Karpas-422 (cell line): ENCODE measurements around the gene FMO2. TPM values are rescaled to one million over a fixed set of nuclear protein-coding genes. Genes with fewer than 3 reads are reported as not detected.
A peak's percentile ranks its signal among the peaks of the same experiment; 100 is the strongest.

Source experiments
- DNase-seq: peaks from one replicate; pipeline ENCODE4 v3.0.0-alpha.2; 2015
- H2AFZ ChIP-seq: fragments of 200-600 bp; sonication (generic); 2 replicates; pipeline ENCODE4 v1.6.1; 2014; ENCODE audit warnings: antibody characterized with exemption, low read length, mixed read lengths
- H3K27ac ChIP-seq: fragments of 200-600 bp; sonication (generic); 2 replicates; pipeline ENCODE4 v1.5.1; 2014; ENCODE audit warnings: mild to moderate bottlenecking, low read length, moderate library complexity
- H3K27me3 ChIP-seq: fragments of 200-600 bp; sonication (generic); 2 replicates; pipeline ENCODE4 v1.6.1; 2014; ENCODE audit warnings: low read length, mixed read lengths
- H3K36me3 ChIP-seq: fragments of 200-600 bp; sonication (generic); 2 replicates; pipeline ENCODE4 v1.6.1; 2014; ENCODE audit warnings: low read length, mixed read lengths; ENCODE audit not compliant: insufficient read depth
- H3K4me1 ChIP-seq: fragments of 200-600 bp; sonication (generic); 2 replicates; pipeline ENCODE4 v1.6.1; 2014; ENCODE audit warnings: mild to moderate bottlenecking, low read length, mixed read lengths
- H3K4me2 ChIP-seq: fragments of 200-600 bp; sonication (generic); 2 replicates; pipeline ENCODE4 v1.6.1; 2014; ENCODE audit warnings: low read length, low read depth, mild to moderate bottlenecking; ENCODE audit not compliant: poor library complexity, severe bottlenecking
- H3K4me3 ChIP-seq: fragments of 200-600 bp; sonication (generic); 2 replicates; pipeline ENCODE4 v1.5.1; 2014; ENCODE audit warnings: mild to moderate bottlenecking, antibody characterized with exemption, low read length, mixed read lengths
- H3K79me2 ChIP-seq: fragments of 200-600 bp; sonication (generic); 2 replicates; pipeline ENCODE4 v1.6.1; 2014; ENCODE audit warnings: mild to moderate bottlenecking, low read length, mixed read lengths
- H3K9ac ChIP-seq: fragments of 200-600 bp; sonication (generic); 2 replicates; pipeline ENCODE4 v1.6.0; 2014; ENCODE audit warnings: low read length
- H3K9me2 ChIP-seq: fragments of 200-600 bp; sonication (generic), shearing (Covaris generic); replicated peaks from 2 replicates; pipeline ENCODE4 v1.6.0; 2014; ENCODE audit warnings: mild to moderate bottlenecking, low read length, moderate library complexity; ENCODE audit not compliant: insufficient read depth
- H3K9me3 ChIP-seq: fragments of 300-700, 200-600 bp; sonication (generic); 2 replicates; pipeline ENCODE4 v1.6.1; 2014; ENCODE audit warnings: low read length, mixed read lengths
- H4K20me1 ChIP-seq: fragments of 200-600 bp; sonication (generic); 2 replicates; pipeline ENCODE4 v1.6.1; 2014; ENCODE audit warnings: mild to moderate bottlenecking, antibody characterized with exemption, low read length, low read depth; ENCODE audit not compliant: insufficient read depth
- total RNA-seq: library from RNA; depleted of rRNA; stranded (reverse); fragments of >200 nt; shearing (Covaris generic); gene quantifications from 2 replicates; pipeline ENCODE4 v1.2.3, GENCODE V29; 2014; ENCODE audit warnings: low replicate concordance

The FMO2 gene
- total RNA-seq, 1 experiment from 2014 or later, result not detected

DNA sequence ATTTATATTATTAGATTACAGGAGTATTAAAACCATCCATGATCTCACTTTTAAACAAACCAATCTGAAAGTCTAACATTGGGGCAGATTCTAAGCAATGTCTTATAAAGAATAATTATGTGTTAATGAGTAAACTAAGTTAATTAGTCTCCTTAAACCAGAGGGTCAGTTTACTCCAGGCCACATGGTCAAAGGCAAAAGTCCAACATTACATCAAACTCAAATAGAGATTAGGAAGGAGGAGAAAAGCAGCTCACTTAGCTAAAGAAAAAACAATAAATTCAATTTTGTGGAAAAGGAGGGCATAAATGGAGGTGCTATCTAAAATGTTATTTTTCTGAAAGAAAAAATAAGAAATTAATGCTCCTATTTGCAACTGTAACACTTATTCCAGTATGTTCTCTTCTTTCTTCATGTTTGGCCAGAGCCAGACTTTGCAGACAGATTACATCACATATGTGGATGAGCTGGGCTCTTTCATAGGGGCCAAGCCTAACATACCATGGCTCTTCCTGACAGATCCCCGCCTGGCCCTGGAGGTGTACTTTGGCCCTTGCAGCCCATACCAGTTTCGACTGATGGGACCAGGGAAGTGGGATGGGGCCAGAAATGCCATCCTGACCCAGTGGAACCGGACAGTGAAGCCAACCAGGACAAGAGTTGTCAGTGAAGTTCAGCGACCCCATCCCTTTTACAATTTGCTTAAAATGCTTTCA, 24.3 kb upstream of the FMO2 start:
- no peak for DNase-seq
- Histone ChIP-seq H3K27me3 (no peaks in the 10 kb centered on the region), H3K4me2 (no peak overlapping the region)

DNA sequence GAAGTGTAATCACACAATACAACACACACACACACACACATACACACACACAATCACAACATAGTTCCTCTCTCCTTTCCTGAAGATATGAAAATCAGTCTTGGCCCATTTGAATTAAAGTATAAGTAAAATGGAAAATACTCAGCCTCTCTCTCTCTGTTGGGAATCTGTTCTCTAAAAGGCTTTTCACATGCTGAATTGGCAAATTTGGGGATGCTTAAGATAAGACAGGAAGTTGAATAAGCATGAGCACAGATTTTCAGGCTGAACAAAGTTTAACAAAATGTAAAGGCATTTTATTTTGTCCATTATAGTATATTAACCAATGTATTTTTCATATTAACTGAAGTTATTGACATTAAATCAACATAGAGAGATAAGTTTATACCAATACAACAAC, 23.7 kb upstream of the FMO2 start:
- H3K9me2 ChIP-seq, result no peaks in the 10 kb centered on the region
- H3K4me2 ChIP-seq, result no peak overlapping the region
- H3K79me2 ChIP-seq, result no peaks in the 10 kb centered on the region
- H3K4me1 ChIP-seq, result no peaks in the 10 kb centered on the region
- H3K27me3 ChIP-seq, result no peaks in the 10 kb centered on the region
- no peak for DNase-seq
- H3K36me3 ChIP-seq, result no peaks in the 10 kb centered on the region
- H3K9ac ChIP-seq, result no peak overlapping the region
- no peaks in the 10 kb centered on the region for H4K20me1 ChIP-seq
- no peak overlapping the region for H2AFZ ChIP-seq
- no peaks in the 10 kb centered on the region for H3K9me3 ChIP-seq
- no peak overlapping the region for H3K27ac ChIP-seq
- H3K4me3 ChIP-seq, result no peak overlapping the region

More for the DNA sequence above, 24.3 kb upstream of the FMO2 start:
- H3K4me1 ChIP-seq, result no peaks in the 10 kb centered on the region
- H4K20me1 ChIP-seq, result no peaks in the 10 kb centered on the region
- H3K9ac ChIP-seq, result no peak overlapping the region
- no peak overlapping the region for H3K27ac ChIP-seq
- no peaks in the 10 kb centered on the region for H3K9me3 ChIP-seq
- H3K79me2 ChIP-seq, result no peaks in the 10 kb centered on the region
- no peak overlapping the region for H3K4me3 ChIP-seq
- H2AFZ ChIP-seq, result no peak overlapping the region
- H3K36me3 ChIP-seq, result no peaks in the 10 kb centered on the region
- no peaks in the 10 kb centered on the region for H3K9me2 ChIP-seq

DNA sequence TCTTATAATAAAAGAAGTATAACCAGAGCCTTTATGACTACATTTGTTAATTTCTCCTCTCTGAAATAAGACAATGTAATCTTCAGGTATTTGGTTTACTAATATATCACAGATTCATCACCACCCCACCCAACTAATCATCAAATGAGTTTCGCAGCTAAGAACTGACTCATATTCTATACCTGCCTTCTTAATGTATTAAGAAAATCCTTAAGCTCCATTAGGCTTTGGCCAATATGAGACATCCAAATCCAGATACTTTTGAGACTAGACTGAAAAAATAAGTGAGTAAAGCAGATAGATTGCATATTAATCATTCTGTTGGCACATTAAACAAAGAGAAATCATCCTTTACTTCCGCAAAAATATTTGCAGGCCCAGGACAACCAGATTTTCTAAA, 18.7 kb upstream of the FMO2 start:
- no peak overlapping the region for H2AFZ ChIP-seq
- H4K20me1 ChIP-seq, result no peaks in the 10 kb centered on the region
- H3K4me1 ChIP-seq, result no peaks in the 10 kb centered on the region
- no peak overlapping the region for H3K4me2 ChIP-seq
- no peaks in the 10 kb centered on the region for H3K79me2 ChIP-seq
- no peak overlapping the region for H3K4me3 ChIP-seq
- no peak overlapping the region for H3K9ac ChIP-seq
- H3K27ac ChIP-seq, result no peak overlapping the region
- H3K27me3 ChIP-seq, result no peaks in the 10 kb centered on the region
- no peaks in the 10 kb centered on the region for H3K9me3 ChIP-seq
- H3K9me2 ChIP-seq, result no peaks in the 10 kb centered on the region
- DNase-seq, result no peak
- H3K36me3 ChIP-seq, result no peaks in the 10 kb centered on the region

DNA sequence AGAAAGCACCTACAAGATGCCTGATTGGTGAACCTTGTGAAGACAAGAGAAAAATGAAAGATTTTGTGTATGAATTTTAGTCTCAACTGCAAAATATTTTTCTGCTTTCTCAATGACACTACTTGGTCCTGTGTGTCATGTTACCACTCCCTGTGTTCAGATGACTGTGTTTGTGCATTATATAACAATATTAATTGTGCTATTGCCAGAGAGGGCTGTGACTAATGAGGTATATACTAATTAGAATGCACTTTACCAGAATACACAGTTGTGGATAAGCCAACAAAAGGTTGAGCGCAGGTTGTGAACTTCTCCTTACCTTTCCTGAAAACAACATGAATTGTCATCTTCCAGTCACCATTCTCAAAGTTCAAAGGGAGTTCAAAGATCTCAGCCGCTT, 17.3 kb upstream of the FMO2 start:
- Histone ChIP-seq H3K27me3 (no peaks in the 10 kb centered on the region), H3K9ac (no peak overlapping the region), H2AFZ (no peak overlapping the region), H4K20me1 (no peaks in the 10 kb centered on the region), H3K4me2 (no peak overlapping the region), H3K27ac (no peak overlapping the region), H3K4me1 (peaks cover 3% of the 10 kb centered on the region), H3K79me2 (no peaks in the 10 kb centered on the region), H3K9me3 (no peaks in the 10 kb centered on the region), H3K9me2 (no peaks in the 10 kb centered on the region), H3K4me3 (no peak overlapping the region), H3K36me3 (no peaks in the 10 kb centered on the region)
- no peak for DNase-seq

DNA sequence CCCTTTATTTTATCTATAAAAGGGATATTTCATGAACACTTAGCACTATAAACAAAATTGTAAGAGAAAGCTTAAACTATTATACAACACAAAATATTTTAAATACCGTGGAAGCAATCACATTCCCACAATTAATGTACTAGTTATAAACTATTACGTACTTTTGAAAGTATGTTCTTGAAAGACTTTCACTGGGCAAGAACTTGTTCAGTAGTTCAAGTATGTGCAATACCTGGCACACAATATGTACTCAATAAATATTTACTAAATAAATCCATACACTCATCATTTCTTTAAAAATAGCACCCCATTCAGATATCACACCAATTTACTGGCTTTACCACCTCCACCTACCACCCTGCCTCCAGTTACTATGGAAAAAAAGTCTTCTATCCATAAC, 12.6 kb upstream of the FMO2 start:
- no peaks in the 10 kb centered on the region for H4K20me1 ChIP-seq
- H3K9ac ChIP-seq, result no peak overlapping the region
- DNase-seq, result no peak
- no peaks in the 10 kb centered on the region for H3K27me3 ChIP-seq
- no peak overlapping the region for H3K27ac ChIP-seq
- peaks cover 11% of the 10 kb centered on the region for H3K4me1 ChIP-seq
- H3K36me3 ChIP-seq, result no peaks in the 10 kb centered on the region
- H3K4me2 ChIP-seq, result no peak overlapping the region
- H3K4me3 ChIP-seq, result no peak overlapping the region
- H3K9me2 ChIP-seq, result no peaks in the 10 kb centered on the region
- no peaks in the 10 kb centered on the region for H3K79me2 ChIP-seq
- H2AFZ ChIP-seq, result no peak overlapping the region
- H3K9me3 ChIP-seq, result no peaks in the 10 kb centered on the region

DNA sequence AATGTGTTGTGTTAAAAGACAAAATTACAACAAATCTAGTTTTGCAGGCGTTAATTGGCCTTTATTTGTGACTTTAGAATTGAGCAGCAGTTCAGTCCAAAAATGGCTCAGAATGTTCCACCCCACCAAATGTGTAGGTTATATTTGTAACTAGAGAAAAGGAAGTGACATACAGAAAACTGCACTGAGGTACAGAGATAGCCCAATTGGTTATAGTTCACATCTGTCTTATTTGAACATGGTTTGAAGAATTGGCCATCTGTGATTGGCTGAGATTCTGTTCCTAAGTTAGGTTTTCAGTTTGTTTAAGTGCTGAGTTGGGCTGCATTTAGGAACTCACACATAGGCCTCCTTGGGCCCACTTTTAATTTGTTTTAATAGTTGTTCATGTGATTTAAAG, 12.0 kb upstream of the FMO2 start:
- no peaks in the 10 kb centered on the region for H4K20me1 ChIP-seq
- no peak overlapping the region for H3K9ac ChIP-seq
- H3K36me3 ChIP-seq, result no peaks in the 10 kb centered on the region
- no peaks in the 10 kb centered on the region for H3K27me3 ChIP-seq
- H3K9me2 ChIP-seq, result no peaks in the 10 kb centered on the region
- H3K4me3 ChIP-seq, result no peak overlapping the region
- H3K79me2 ChIP-seq, result no peaks in the 10 kb centered on the region
- DNase-seq, result peak; percentile 69
- H2AFZ ChIP-seq, result peak overlapping the region; percentile 47; the same call in 1 of the 2 replicates
- no peak overlapping the region for H3K4me2 ChIP-seq
- H3K4me1 ChIP-seq, result peaks cover 11% of the 10 kb centered on the region
- H3K27ac ChIP-seq, result no peak overlapping the region
- no peaks in the 10 kb centered on the region for H3K9me3 ChIP-seq

DNA sequence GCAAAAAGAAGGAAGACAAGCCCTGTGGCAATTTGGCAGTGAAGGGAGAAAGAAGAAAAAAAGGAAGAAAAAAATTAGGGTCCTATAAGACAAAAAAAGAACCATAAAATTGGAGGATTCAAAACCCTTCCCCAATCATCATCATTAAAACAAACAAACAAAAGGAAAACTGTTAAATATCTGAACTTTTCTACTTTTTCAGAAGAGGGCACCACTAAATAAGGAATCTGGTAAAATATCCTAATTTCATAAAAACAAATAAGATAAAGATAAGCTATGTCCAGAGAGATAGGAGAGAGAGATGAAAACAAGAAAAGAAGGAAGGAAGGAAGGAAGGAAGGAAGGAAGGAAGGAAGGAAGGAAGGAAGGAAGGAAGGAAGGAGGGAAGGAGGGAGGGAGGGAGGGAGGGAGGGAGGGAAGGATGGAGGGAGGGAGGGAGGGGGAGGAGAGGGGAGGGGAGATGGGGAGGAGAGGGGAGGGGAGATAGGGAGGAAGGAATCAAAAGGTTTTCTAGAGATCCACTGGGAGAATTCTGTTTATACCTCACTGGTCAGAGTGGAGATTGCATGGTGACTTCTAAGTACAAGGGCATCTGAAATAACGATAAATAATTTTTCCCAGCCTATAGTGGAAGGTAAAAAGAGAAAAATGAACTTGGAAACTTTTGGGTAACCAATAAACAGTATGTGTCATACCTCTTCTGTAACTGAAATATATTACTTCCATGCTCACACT, 10.4 kb upstream of the FMO2 start:
- H4K20me1 ChIP-seq, result no peaks in the 10 kb centered on the region
- H2AFZ ChIP-seq, result no peak overlapping the region
- no peak overlapping the region for H3K4me2 ChIP-seq
- peaks cover 11% of the 10 kb centered on the region for H3K4me1 ChIP-seq
- no peaks in the 10 kb centered on the region for H3K9me3 ChIP-seq
- no peak overlapping the region for H3K9ac ChIP-seq
- H3K36me3 ChIP-seq, result no peaks in the 10 kb centered on the region
- no peaks in the 10 kb centered on the region for H3K27me3 ChIP-seq
- DNase-seq, result no peak
- no peak overlapping the region for H3K4me3 ChIP-seq
- H3K9me2 ChIP-seq, result no peaks in the 10 kb centered on the region
- H3K79me2 ChIP-seq, result no peaks in the 10 kb centered on the region
- H3K27ac ChIP-seq, result no peak overlapping the region

DNA sequence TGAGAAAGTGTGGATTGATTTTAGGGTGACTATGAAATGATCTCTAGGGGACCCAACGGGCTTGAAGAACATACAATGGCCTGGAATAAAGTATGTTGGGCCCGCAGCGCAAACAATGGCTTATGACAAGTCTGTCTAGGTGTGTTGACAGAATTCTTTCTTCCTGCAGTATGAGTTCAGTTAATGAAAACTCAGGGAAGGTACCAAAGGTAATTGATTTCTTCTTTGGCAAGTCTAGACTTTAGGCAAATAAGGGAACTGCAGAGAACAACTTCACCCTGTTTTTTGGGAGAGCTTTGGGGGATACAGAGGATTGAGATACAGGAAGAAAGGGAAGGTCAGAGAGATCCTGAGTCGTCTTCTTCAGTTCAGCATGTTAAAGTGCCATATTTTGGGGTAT, 7.8 kb upstream of the FMO2 start:
- Histone ChIP-seq H3K27me3 (no peaks in the 10 kb centered on the region), H3K79me2 (no peaks in the 10 kb centered on the region), H4K20me1 (no peaks in the 10 kb centered on the region), H3K9ac (no peak overlapping the region), H3K4me3 (no peak overlapping the region), H3K4me2 (no peak overlapping the region), H3K9me3 (no peaks in the 10 kb centered on the region), H2AFZ (no peak overlapping the region), H3K9me2 (no peaks in the 10 kb centered on the region), H3K27ac (no peak overlapping the region), H3K4me1 (peaks cover 11% of the 10 kb centered on the region), H3K36me3 (no peaks in the 10 kb centered on the region)
- no peak for DNase-seq
